ENCODE results near the gene RNASE9.

DNA sequence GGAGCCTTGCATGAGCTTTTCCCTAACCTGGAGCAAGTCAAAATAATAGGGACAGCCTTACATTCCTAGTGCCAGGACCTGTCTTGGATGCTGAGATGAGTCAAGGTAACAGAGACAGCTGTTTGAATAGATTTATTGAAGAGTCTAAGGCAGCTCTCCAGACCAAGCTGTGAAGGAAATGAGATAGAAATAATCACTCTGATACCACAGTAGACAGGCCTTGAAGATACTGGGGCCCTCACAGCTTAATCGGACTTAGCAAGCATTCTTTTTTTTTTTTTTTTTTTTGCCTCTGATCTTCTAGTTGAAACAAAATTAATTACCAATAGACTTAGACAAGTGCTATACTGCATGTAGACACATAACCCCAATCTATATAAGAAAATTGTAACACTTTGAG, 3.1 kb upstream of the RNASE9 start:
- no peak for TF ChIP-seq CTCF (IDR thresholded peaks at IDR 0.05)
- TF ChIP-seq POLR2A (IDR thresholded peaks at IDR 0.05) = no peak

All from body of pancreas (tissue), 4 donors.